Keratinocyte (primary cell): ENCODE measurements around the gene RALGAPA2. TPM values are rescaled to one million over a fixed set of nuclear protein-coding genes. Genes with fewer than 3 reads are reported as not detected.

Source experiments
- DNase-seq: peaks from one replicate; pipeline ENCODE4 v3.0.0-alpha.2; 2011; ENCODE audit warnings: low read depth, missing footprints, low spot score
- FAIRE-seq: peaks from 2 replicates; lab custom pipeline; 2011; peaks lifted over from hg19 to GRCh38; lab: Jason Lieb, UNC
- H2AFZ ChIP-seq: 2 replicates; pipeline ENCODE4 v1.6.0; 2012; ENCODE audit warnings: low read length, control low read depth, inconsistent platforms; ENCODE audit not compliant: control insufficient read depth
- H3K27ac ChIP-seq: 2 replicates; pipeline ENCODE4 v1.5.1; 2011; ENCODE audit warnings: low read length; ENCODE audit not compliant: control insufficient read depth, insufficient read depth
- H3K27me3 ChIP-seq: 3 replicates; pipeline ENCODE4 v1.6.0; 2011; ENCODE audit warnings: low read length; ENCODE audit not compliant: control insufficient read depth, insufficient read depth; ENCODE audit errors: extremely low read depth
- H3K36me3 ChIP-seq, 2 experiments: 2 replicates in 1 of 2; 3 replicates in 1 of 2; pipeline ENCODE4 v1.5.1; 2011; ENCODE audit warnings: low read length in 2 of 2, mild to moderate bottlenecking in 1 of 2; ENCODE audit not compliant: control insufficient read depth in 2 of 2, insufficient read depth in 2 of 2; ENCODE audit errors: extremely low read depth in 1 of 2
- H3K4me1 ChIP-seq: 3 replicates; pipeline ENCODE4 v1.5.1; 2011; ENCODE audit warnings: low read length; ENCODE audit not compliant: control insufficient read depth, insufficient read depth; ENCODE audit errors: extremely low read depth
- H3K4me2 ChIP-seq: 3 replicates; pipeline ENCODE4 v1.6.0; 2011; ENCODE audit warnings: low read depth, low read length; ENCODE audit not compliant: control insufficient read depth, insufficient read depth; ENCODE audit errors: extremely low read depth
- H3K4me3 ChIP-seq, 3 experiments: fragments of 200-600 bp in 1 of 3; sonication (generic) in 1 of 3; 2 replicates in 2 of 3; 3 replicates in 1 of 3; pipeline ENCODE4 v1.5.1; 2011 to 2016; ENCODE audit warnings: low read length in 3 of 3, mild to moderate bottlenecking in 3 of 3, control low read depth in 2 of 3, inconsistent platforms in 1 of 3, low read depth in 1 of 3, mixed read lengths in 1 of 3, mixed run types in 1 of 3, moderate library complexity in 1 of 3; ENCODE audit not compliant: control insufficient read depth in 2 of 3, insufficient read depth in 2 of 3; ENCODE audit errors: extremely low read depth in 1 of 3
- H3K79me2 ChIP-seq: 2 replicates; pipeline ENCODE4 v1.6.0; 2012; ENCODE audit warnings: low read length; ENCODE audit not compliant: control insufficient read depth, insufficient read depth
- H3K9ac ChIP-seq: 3 replicates; pipeline ENCODE4 v1.6.0; 2011; ENCODE audit warnings: low read length; ENCODE audit not compliant: control insufficient read depth, insufficient read depth; ENCODE audit errors: extremely low read depth
- H3K9me1 ChIP-seq: 3 replicates; pipeline ENCODE4 v1.6.0; 2011; ENCODE audit warnings: low read length; ENCODE audit not compliant: control insufficient read depth, insufficient read depth; ENCODE audit errors: extremely low read depth
- H3K9me3 ChIP-seq: 2 replicates; pipeline ENCODE4 v1.5.1; 2012; ENCODE audit warnings: low read depth, low read length; ENCODE audit not compliant: control insufficient read depth
- H4K20me1 ChIP-seq: 3 replicates; pipeline ENCODE4 v1.6.0; 2011; ENCODE audit warnings: low read length; ENCODE audit not compliant: control insufficient read depth, insufficient read depth; ENCODE audit errors: extremely low read depth
- EZH2 ChIP-seq: IDR thresholded peaks from one replicate; pipeline ENCODE4 v1.6.1; 2012; ENCODE audit warnings: inconsistent platforms, mild to moderate bottlenecking, low read length, moderate library complexity
- dilution Hi-C: fragments of 300-500 bp; cut with MboI; formaldehyde crosslinking; loops from one replicate; pipeline ENCODE4 v1.7.0; 2020; ENCODE audit warnings: low sequenced_read_pairs; ENCODE audit not compliant: extremely low pct_ligation_motif_present
- polyA plus RNA-seq, 5 experiments: library from polyadenylated mRNA; depleted of rRNA in 3 of 5; stranded (reverse) in 3 of 5; stranded (forward) in 1 of 5; unstranded in 1 of 5; fragments of >200 nt; gene quantifications; 1 replicate in 1 of 5; 2 replicates in 3 of 5; 3 replicates in 1 of 5; pipeline versions ENCODE4 v1.2.1 to v1.2.3, GENCODE V29; 2011 to 2012; ENCODE audit warnings: missing spikeins in 2 of 5, low read depth in 1 of 5, low replicate concordance in 1 of 5
- TF ChIP-seq, protein P1 (sequence below), 3 experiments: IDR thresholded peaks in 1 of 3; conservative IDR thresholded peaks in 1 of 3; optimal IDR thresholded peaks in 1 of 3; 2 replicates in 2 of 3; 3 replicates in 1 of 3; pipeline versions ENCODE3 to v1.5.1; 2011; ENCODE audit warnings: low read length in 3 of 3, mild to moderate bottlenecking in 3 of 3, moderate library complexity in 2 of 3, control low read depth in 1 of 3, inconsistent platforms in 1 of 3; ENCODE audit not compliant: insufficient read depth in 2 of 3; ENCODE audit errors: extremely low read depth in 1 of 3

RALGAPA2 gene
- polyA plus RNA-seq, 1 donor (not counting 4 experiments of a cell fraction or from before 2014, with no cell fraction given): 3.2 TPM

DNA sequence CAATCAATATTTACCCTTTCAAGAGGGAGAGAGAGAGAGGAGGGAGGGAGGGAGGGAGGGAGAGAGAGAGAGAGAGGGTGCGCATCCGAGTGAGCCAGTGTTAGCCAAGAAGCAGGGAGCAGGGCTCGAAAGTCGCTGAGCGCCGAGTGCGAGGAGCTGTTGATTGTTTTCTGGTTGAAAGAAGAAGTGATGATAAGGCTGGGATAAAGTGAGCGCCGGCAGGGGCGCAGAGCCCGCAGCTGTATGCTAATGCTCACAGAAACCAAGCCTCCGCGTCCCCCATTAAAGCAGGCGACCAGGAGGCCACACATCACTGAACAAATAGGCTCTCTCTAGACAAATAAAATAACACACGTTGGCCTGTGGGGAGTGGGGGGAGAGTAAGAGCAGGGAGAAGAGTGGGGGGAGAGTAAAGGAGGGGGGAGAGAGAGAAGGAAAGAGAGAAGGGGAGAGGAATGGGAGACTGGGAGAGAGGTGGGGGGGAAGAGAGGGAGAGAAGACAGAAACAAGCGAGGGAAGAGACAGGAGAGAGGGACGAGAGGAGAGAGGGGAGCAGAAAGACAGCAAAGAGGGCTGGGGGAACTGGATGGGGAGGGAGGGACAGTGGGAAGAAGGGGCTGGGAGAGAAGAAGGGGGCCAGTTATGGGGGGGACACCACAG, 349.5 kb downstream of the RALGAPA2 start:
- Histone ChIP-seq H3K27ac (no peak overlapping the region), H3K36me3 (no peaks in the 10 kb centered on the region), H3K4me2 (no peak overlapping the region), H3K9ac (no peak overlapping the region), H4K20me1 (no peaks in the 10 kb centered on the region), H3K4me1 (no peaks in the 10 kb centered on the region), H3K9me1 (no peaks in the 10 kb centered on the region), H2AFZ (no peak overlapping the region), H3K4me3 (no peak overlapping the region), H3K9me3 (no peaks in the 10 kb centered on the region), H3K79me2 (no peaks in the 10 kb centered on the region), H3K27me3 (peaks cover 75% of the 10 kb centered on the region)
- DNase-seq (no peak), FAIRE-seq (no peak)
- dilution Hi-C loops: no loop called here
- TF ChIP-seq, protein P1, sequence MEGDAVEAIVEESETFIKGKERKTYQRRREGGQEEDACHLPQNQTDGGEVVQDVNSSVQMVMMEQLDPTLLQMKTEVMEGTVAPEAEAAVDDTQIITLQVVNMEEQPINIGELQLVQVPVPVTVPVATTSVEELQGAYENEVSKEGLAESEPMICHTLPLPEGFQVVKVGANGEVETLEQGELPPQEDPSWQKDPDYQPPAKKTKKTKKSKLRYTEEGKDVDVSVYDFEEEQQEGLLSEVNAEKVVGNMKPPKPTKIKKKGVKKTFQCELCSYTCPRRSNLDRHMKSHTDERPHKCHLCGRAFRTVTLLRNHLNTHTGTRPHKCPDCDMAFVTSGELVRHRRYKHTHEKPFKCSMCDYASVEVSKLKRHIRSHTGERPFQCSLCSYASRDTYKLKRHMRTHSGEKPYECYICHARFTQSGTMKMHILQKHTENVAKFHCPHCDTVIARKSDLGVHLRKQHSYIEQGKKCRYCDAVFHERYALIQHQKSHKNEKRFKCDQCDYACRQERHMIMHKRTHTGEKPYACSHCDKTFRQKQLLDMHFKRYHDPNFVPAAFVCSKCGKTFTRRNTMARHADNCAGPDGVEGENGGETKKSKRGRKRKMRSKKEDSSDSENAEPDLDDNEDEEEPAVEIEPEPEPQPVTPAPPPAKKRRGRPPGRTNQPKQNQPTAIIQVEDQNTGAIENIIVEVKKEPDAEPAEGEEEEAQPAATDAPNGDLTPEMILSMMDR (optimal IDR thresholded peaks at IDR 0.05 in 1 of 3, IDR thresholded peaks at IDR 0.05 in 1 of 3, conservative IDR thresholded peaks at IDR 0.05 in 1 of 3; ENCODE audit: extremely low read depth in 1 of 3, insufficient read depth in 2 of 3, low read length in 3 of 3): no peak
- no peak for TF ChIP-seq EZH2

DNA sequence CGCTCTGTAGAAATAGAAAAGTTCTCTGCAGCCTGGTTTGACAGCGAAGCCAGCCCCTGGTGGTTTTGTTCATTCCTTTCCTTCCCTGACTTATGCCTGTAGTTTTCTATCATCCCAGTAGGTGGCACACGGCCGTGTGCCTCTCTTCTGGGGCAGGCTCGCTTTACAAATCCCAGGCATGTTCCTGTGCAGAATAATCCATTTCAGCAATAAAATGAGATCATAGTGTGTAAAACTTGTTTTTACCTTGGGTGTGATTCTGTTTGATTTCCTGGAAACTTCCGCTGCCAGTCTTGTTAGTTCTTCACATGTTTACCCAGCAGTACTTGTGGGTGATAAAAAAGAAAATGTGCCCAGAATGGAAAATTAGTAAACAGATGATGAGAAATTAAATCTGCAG, 352.0 kb downstream of the RALGAPA2 start:
- Histone ChIP-seq H3K9me1 (no peaks in the 10 kb centered on the region), H2AFZ (no peak overlapping the region), H4K20me1 (no peaks in the 10 kb centered on the region), H3K9ac (no peak overlapping the region), H3K4me1 (no peaks in the 10 kb centered on the region), H3K9me3 (no peaks in the 10 kb centered on the region), H3K36me3 (no peaks in the 10 kb centered on the region), H3K27ac (no peak overlapping the region), H3K4me2 (peak overlapping the region; percentile 35), H3K79me2 (no peaks in the 10 kb centered on the region), H3K4me3 (no peak overlapping the region), H3K27me3 (peaks cover 50% of the 10 kb centered on the region)
- DNase-seq (peak; percentile 17), FAIRE-seq (peak; percentile 89)
- dilution Hi-C loops: no loop called here
- TF ChIP-seq, protein P1 (optimal IDR thresholded peaks at IDR 0.05 in 1 of 3, IDR thresholded peaks at IDR 0.05 in 1 of 3, conservative IDR thresholded peaks at IDR 0.05 in 1 of 3; ENCODE audit: extremely low read depth in 1 of 3, insufficient read depth in 2 of 3, low read length in 3 of 3): peak; percentile 81 to 87 (median 84)
- no peak for TF ChIP-seq EZH2
